Activated CD4-positive, alpha-beta memory T cell treated with anti-CD3 and anti-CD28 coated beads for 36 hours (primary cell): Measurements from ENCODE around the gene FGFR4. TPM values are rescaled to one million over a fixed set of nuclear protein-coding genes. Genes with fewer than 3 reads are reported as not detected.

Source experiments
- CTCF ChIA-PET: fragments of 350-600 bp; sonication (Branson Sonifier 250); formaldehyde crosslinking; loops from one replicate; lab custom pipeline; 2021; ENCODE audit warnings: antibody characterized with exemption, inconsistent platforms; lab: Charles Lee
- POLR2A ChIA-PET: fragments of 350-600 bp; sonication (Branson Sonifier 250); formaldehyde crosslinking; loops from one replicate; lab custom pipeline; 2021; ENCODE audit warnings: antibody characterized with exemption; lab: Charles Lee
- DNase-seq: peaks from one replicate; pipeline ENCODE4 v3.0.0-alpha.2; 2020
- H3K27ac Mint-ChIP-seq: one replicate; pipeline ENCODE4 v1.8.0; 2021; ENCODE audit warnings: mixed read lengths
- H3K27me3 Mint-ChIP-seq: one replicate; pipeline ENCODE4 v1.8.0; 2021; ENCODE audit warnings: mixed read lengths
- H3K36me3 Mint-ChIP-seq: one replicate; pipeline ENCODE4 v1.8.0; 2021; ENCODE audit warnings: mixed read lengths
- H3K4me1 Mint-ChIP-seq: one replicate; pipeline ENCODE4 v1.8.0; 2021; ENCODE audit warnings: low read depth, mixed read lengths
- H3K4me3 Mint-ChIP-seq: one replicate; pipeline ENCODE4 v1.8.0; 2021; ENCODE audit warnings: mild to moderate bottlenecking, mixed read lengths
- H3K9me3 Mint-ChIP-seq: one replicate; pipeline ENCODE4 v1.8.0; 2021; ENCODE audit warnings: mixed read lengths
- intact Hi-C: fragments of 100-400 bp; cut with micrococcal nuclease; formaldehyde crosslinking; loops from one replicate; pipeline ENCODE4 v1.15.1; 2023
- total RNA-seq, 2 experiments: library from RNA; stranded (reverse); gene quantifications; one replicate each; pipeline ENCODE4 v1.2.3, GENCODE V29; 2021

Gene FGFR4
- total RNA-seq, 2 experiments from 2014 or later = 0.76 to 0.87 TPM

DNA sequence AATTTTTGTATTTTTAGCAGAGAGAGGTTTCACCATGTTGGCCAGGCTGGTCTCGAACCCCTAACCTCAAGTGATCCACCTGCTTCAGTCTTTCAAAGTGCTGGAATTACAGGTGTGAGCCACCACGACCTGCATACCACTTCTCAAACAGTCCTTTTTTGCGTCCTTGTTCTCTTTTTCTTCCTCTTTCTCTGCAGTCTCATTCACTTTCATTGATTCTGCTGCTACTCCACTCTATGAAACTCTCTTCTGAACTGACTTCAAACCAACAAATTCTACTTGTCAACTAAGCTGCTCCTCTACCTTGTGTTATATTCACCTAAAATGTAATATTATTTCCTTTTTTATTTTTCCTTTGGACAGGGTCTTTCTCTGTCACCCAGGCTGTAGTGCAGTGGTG is 54.8 kb downstream of the FGFR4 start:
- ChIA-PET CTCF (interaction anchor here (1.7 kb wide), 1 partner anchor 27 kb away, joined by 7 read pairs; no protein-coding TSS in a partner anchor), POLR2A (interaction anchor here (1.2 kb wide), 1 partner anchor 8 kb away, joined by 3 read pairs; the partner anchor contains the start of gene NSD1)
- intact Hi-C loops = no loop called here
- H3K4me1 Mint-ChIP-seq = peaks cover 35% of the 10 kb centered on the region
- peaks cover 34% of the 10 kb centered on the region for H3K36me3 Mint-ChIP-seq
- H3K27ac Mint-ChIP-seq = no peak overlapping the region
- no peaks in the 10 kb centered on the region for H3K9me3 Mint-ChIP-seq
- no peak overlapping the region for H3K4me3 Mint-ChIP-seq
- DNase-seq = no peak
- no peaks in the 10 kb centered on the region for H3K27me3 Mint-ChIP-seq

DNA sequence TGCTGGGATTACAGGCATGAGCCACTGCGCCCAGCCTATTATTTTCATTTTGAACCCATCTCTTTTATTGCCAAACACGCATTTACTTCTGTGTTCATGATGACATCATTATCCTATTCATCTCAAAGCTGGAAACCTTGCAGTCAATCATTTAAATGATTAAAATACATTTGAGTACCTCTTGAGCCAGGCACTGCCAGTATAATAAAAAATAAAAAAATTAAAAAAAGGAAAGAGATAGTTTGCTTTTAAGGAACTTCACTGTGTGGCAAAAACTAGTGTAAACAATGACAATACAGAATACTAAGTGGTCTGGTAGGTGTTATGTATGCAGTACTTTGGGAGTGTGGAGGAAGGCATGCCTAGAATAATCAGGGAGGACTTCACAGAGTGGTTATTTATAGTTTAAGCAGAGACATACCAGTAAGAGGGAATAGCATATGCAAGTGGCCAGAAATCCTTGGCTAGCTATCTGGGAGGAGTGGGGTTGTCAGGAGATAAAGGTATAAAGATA is 55.4 kb downstream of the FGFR4 start:
- Mint-ChIP-seq H3K36me3 (peaks cover 29% of the 10 kb centered on the region), H3K9me3 (no peaks in the 10 kb centered on the region), H3K4me3 (no peak overlapping the region), H3K27ac (no peak overlapping the region), H3K4me1 (peaks cover 34% of the 10 kb centered on the region), H3K27me3 (no peaks in the 10 kb centered on the region)
- DNase-seq = no peak
- POLR2A ChIA-PET = interaction anchor here (1.2 kb wide), 1 partner anchor 8 kb away, joined by 3 read pairs; the partner anchor contains the start of gene NSD1
- CTCF ChIA-PET = interaction anchor here (1.7 kb wide), 1 partner anchor 28 kb away, joined by 7 read pairs; no protein-coding TSS in a partner anchor
- intact Hi-C loops = no loop called here

DNA sequence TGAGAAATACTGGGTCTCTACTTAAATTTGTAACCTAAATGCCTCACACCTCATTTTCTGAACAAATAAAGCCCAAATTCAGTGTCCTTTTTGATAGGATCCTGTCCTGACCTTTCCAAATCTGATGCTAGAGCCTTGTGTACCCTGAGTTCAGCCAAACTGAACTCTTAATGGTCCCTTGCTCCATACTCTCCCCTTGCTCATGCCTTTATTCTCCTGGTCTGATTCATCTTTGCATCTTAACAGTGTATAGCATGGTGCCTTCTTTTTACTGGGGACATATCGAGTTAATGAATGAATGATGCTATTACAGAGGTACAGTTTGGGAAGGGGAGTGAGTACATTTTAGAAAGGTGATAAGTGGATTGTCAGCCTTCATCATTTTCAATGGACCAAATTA is 56.1 kb downstream of the FGFR4 start:
- Mint-ChIP-seq H3K27ac (no peak overlapping the region), H3K36me3 (peaks cover 27% of the 10 kb centered on the region), H3K9me3 (no peaks in the 10 kb centered on the region), H3K4me1 (peaks cover 33% of the 10 kb centered on the region), H3K27me3 (no peaks in the 10 kb centered on the region), H3K4me3 (no peak overlapping the region)
- ChIA-PET CTCF (interaction anchor here (1.4 kb wide), 1 partner anchor 28 kb away, joined by 3 read pairs; no protein-coding TSS in a partner anchor), POLR2A (interaction anchor here (1.2 kb wide), 1 partner anchor 9 kb away, joined by 3 read pairs; the partner anchor contains the start of gene NSD1)
- intact Hi-C loops = no loop called here
- no peak for DNase-seq

GRCh38 chr5:177146891-177147638 is 60.4 kb downstream of the FGFR4 start:
- intact Hi-C loops = no loop called here
- POLR2A ChIA-PET = interaction anchor here (1.6 kb wide), 1 partner anchor 13 kb away, joined by 4 read pairs; no protein-coding TSS in a partner anchor
- DNase-seq = no peak
- no peaks in the 10 kb centered on the region for H3K27me3 Mint-ChIP-seq
- CTCF ChIA-PET = no interaction called here
- H3K9me3 Mint-ChIP-seq = no peaks in the 10 kb centered on the region
- no peak overlapping the region for H3K4me3 Mint-ChIP-seq
- peaks cover 13% of the 10 kb centered on the region for H3K4me1 Mint-ChIP-seq
- H3K36me3 Mint-ChIP-seq = peaks cover 7% of the 10 kb centered on the region
- H3K27ac Mint-ChIP-seq = no peak overlapping the region

Other genes with a start within 250 kb of the FGFR4 start
- gene HK3, start 187.6 kb upstream of the FGFR4 start, total RNA-seq = under 1 TPM; 0.22 to 0.62 TPM
- gene UIMC1, start 80.1 kb upstream of the FGFR4 start, total RNA-seq = 10 to 100 TPM; 52.9 to 53.5 TPM
- 10 to 100 TPM; 12.7 to 15.6 TPM for gene ZNF346, start 64.2 kb upstream of the FGFR4 start, total RNA-seq
- gene NSD1, start 46.9 kb downstream of the FGFR4 start, total RNA-seq = 10 to 100 TPM; 54.6 to 55.5 TPM
- gene RAB24, start 216.8 kb downstream of the FGFR4 start, total RNA-seq = 10 to 100 TPM; 21.7 to 22.1 TPM
- 100 to 1,000 TPM; 247 to 248 TPM for gene PRELID1, start 216.9 kb downstream of the FGFR4 start, total RNA-seq
- gene MXD3, start 225.0 kb downstream of the FGFR4 start, total RNA-seq = 10 to 100 TPM; 31.2 to 33.4 TPM